GM12875 (cell line): ENCODE results near the gene SCCPDH.

ENCODE experiments used
- H3K4me3 ChIP-seq: one replicate; pipeline ENCODE4 v1.5.1; 2011; ENCODE audit warnings: low read depth, low read length, control low read depth
- TF ChIP-seq, protein P1 (sequence below): IDR thresholded peaks from 2 replicates; pipeline ENCODE4 v1.5.1; 2011; ENCODE audit warnings: low read depth, mild to moderate bottlenecking, control low read depth, inconsistent platforms, low read length, moderate library complexity, borderline replicate concordance; ENCODE audit not compliant: insufficient read depth

Gene SCCPDH

DNA sequence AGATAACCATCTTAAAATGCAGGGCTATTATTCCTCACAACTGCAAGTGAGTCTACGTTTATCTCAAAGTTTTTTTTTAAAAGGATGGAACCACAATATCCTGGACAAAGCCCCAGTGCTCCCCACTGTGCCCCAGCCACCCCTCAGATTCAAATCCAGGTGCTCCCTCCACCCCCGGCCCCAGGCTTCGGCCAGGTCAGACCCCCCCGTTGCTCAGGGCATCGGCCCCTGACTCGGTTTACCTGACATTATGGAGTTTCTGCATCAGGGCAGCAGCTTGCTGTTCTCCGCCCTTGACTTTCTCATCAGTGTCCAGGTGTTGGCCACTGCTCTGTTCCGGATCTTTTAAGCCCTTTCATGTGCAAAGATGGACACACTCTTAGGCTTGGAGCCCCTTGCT is 72.9 kb downstream of the SCCPDH start:
- H3K4me3 ChIP-seq: no peak overlapping the region
- TF ChIP-seq, protein P1, sequence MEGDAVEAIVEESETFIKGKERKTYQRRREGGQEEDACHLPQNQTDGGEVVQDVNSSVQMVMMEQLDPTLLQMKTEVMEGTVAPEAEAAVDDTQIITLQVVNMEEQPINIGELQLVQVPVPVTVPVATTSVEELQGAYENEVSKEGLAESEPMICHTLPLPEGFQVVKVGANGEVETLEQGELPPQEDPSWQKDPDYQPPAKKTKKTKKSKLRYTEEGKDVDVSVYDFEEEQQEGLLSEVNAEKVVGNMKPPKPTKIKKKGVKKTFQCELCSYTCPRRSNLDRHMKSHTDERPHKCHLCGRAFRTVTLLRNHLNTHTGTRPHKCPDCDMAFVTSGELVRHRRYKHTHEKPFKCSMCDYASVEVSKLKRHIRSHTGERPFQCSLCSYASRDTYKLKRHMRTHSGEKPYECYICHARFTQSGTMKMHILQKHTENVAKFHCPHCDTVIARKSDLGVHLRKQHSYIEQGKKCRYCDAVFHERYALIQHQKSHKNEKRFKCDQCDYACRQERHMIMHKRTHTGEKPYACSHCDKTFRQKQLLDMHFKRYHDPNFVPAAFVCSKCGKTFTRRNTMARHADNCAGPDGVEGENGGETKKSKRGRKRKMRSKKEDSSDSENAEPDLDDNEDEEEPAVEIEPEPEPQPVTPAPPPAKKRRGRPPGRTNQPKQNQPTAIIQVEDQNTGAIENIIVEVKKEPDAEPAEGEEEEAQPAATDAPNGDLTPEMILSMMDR: no peak

DNA sequence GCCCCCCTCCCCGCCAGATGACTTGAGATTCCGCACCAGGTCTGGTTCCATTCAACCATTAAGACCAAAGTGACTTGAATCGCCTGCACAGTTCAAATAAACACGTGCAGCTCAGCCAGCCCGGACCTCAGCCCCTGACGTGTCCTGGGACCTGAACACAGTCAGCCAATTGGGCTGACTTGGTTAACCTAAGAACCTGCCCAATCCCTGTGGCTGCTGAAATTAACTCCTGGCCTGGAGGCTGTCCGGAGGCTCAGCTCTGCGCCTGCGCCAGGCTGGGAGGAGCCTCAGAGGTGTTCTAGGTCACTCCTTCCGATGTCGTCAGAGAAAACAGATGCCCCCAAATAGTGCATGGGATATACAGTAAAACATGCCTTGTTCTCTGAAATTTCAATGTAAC is 73.4 kb downstream of the SCCPDH start:
- no peak overlapping the region for H3K4me3 ChIP-seq
- TF ChIP-seq, protein P1: no peak

DNA sequence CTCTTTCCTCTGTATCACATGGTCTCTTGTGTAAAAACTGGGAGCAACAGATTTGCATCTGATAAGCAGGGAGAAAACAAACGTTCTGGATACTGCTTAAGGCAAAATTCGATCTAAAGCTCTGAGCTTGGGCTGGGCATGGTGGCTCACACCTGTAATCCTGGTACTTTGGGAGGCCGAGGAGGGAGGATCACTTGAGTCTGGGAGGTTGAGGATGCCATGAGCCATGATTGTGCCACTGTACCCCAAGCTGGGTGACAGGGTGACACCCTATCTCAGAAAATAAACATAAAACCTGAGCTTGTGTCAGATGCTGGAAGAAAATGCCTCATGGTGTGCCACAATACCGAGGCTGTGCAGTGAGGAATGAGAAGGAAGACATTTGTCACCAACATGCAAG is 73.9 kb downstream of the SCCPDH start:
- TF ChIP-seq, protein P1: no peak
- H3K4me3 ChIP-seq: no peak overlapping the region

DNA sequence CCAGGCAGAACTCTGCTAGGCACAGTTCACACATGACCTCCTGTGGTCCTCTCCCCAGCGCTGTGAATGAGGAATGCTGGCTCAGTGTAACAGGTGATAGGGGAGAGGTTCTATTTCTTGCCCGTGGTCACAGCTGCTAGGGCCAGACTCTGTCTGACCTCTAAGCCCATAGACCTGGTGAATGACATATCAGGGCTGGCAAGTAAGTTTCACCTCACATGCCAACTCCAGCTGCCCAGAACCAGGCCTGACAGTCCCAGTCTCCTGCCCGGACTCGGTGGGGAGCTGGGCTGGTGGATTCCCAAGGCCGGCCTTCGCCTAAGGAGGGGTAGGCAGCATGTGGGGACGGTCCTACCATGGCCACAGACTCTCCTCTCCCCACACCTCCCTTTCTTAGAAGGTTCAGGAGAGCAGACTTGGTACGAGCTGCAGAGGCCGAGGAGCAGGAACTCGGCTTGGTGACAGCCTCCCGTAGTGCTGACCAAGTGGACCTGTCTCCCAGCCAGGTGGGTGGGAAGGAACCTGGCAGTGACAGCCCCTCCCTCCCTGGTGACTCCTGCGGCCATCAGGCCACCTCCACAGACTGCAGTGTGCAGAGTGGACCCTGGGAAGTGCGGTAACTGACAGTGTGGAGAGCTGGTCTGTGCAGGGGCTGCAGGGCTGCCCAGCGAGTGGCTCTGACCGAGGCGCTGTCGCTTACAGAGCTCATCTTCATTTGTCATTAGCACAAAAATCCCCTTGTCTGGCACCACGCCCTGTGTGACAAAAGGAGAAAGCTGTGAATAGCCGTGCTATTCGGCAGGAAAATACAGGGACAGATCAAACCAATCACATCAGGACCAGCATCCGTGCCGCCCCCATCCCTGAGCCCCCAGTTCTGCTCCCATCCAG is 74.6 kb downstream of the SCCPDH start:
- H3K4me3 ChIP-seq: no peak overlapping the region
- TF ChIP-seq, protein P1: no peak

DNA sequence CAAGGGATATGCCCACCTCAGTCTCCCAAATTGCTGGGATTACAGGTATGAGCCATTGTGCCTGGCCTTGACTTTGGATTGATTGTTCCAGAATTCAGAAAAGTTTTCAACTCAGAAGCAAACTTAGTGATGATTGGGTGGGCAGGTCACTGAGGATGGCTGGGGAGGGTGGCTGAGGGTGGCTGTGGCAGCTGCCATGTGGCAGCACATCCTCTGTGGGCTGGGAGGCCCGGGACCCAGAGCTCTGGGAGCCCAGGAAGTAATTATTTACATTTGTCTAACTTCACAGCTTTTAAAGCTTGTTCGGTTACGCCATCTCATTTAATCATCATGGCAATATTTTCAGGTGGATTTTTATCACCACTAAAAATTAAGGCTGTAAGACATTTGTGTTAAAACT is 76.1 kb downstream of the SCCPDH start:
- TF ChIP-seq, protein P1: no peak
- H3K4me3 ChIP-seq: no peak overlapping the region

DNA sequence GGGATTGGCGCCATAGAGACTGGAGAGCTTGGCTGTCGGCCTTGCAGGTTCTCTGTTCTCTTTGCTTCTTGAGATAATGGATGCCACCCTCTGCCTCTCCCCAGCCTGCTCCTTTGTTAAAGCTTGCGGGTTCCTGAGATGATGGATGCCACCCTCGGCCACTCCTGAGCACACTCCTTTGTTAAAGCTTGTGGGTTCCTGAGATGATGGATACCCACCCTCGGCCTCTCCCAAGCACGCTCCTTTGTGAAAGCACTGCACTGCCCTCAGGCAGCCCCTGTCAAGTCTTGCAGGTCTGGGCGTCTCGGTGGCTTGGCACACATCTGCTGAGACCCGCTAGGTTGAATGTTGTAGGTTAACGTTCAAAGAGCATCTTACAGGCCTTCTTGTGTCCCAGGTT is 76.5 kb downstream of the SCCPDH start:
- TF ChIP-seq, protein P1: no peak
- H3K4me3 ChIP-seq: no peak overlapping the region
